ENCODE data around the gene ZNF205.

DNA sequence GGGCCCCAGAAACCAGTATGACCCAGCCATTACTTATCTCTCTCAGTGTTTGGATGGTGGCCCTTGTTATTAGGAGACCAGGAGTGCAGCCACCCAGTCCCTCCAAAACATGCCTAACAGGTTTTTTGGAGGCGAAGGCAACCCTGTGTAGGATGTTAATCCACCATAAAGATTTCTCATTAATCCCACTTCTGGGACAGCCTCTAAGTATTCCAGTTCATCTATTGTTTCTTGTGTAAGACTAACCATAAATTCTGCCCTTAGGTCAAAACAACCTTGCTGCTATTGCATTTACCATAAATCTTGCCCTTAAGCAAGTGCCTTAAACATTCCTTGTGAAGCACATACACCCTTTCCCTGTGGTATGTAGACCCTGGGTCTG lies 54.1 kb downstream of the ZNF205 start:
- TF ChIP-seq ZNF19 (tag by site-specific recombination; IDR thresholded peaks at IDR 0.05; ENCODE audit: low read depth) (no peak), ZNF529 (tag by site-specific recombination; IDR thresholded peaks at IDR 0.05; ENCODE audit: insufficient replicate concordance) (no peak), ZNF76 (tag by site-specific recombination; IDR thresholded peaks at IDR 0.05; ENCODE audit: borderline replicate concordance, low read depth) (no peak), ZNF114 (tag by site-specific recombination; IDR thresholded peaks at IDR 0.05) (no peak)
- TF ChIP-seq, protein P1, sequence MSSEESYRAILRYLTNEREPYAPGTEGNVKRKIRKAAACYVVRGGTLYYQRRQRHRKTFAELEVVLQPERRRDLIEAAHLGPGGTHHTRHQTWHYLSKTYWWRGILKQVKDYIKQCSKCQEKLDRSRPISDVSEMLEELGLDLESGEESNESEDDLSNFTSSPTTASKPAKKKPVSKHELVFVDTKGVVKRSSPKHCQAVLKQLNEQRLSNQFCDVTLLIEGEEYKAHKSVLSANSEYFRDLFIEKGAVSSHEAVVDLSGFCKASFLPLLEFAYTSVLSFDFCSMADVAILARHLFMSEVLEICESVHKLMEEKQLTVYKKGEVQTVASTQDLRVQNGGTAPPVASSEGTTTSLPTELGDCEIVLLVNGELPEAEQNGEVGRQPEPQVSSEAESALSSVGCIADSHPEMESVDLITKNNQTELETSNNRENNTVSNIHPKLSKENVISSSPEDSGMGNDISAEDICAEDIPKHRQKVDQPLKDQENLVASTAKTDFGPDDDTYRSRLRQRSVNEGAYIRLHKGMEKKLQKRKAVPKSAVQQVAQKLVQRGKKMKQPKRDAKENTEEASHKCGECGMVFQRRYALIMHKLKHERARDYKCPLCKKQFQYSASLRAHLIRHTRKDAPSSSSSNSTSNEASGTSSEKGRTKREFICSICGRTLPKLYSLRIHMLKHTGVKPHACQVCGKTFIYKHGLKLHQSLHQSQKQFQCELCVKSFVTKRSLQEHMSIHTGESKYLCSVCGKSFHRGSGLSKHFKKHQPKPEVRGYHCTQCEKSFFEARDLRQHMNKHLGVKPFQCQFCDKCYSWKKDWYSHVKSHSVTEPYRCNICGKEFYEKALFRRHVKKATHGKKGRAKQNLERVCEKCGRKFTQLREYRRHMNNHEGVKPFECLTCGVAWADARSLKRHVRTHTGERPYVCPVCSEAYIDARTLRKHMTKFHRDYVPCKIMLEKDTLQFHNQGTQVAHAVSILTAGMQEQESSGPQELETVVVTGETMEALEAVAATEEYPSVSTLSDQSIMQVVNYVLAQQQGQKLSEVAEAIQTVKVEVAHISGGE (tag by site-specific recombination; conservative IDR thresholded peaks at IDR 0.05; ENCODE audit: low read depth), result no peak
- TF ChIP-seq, protein P2, sequence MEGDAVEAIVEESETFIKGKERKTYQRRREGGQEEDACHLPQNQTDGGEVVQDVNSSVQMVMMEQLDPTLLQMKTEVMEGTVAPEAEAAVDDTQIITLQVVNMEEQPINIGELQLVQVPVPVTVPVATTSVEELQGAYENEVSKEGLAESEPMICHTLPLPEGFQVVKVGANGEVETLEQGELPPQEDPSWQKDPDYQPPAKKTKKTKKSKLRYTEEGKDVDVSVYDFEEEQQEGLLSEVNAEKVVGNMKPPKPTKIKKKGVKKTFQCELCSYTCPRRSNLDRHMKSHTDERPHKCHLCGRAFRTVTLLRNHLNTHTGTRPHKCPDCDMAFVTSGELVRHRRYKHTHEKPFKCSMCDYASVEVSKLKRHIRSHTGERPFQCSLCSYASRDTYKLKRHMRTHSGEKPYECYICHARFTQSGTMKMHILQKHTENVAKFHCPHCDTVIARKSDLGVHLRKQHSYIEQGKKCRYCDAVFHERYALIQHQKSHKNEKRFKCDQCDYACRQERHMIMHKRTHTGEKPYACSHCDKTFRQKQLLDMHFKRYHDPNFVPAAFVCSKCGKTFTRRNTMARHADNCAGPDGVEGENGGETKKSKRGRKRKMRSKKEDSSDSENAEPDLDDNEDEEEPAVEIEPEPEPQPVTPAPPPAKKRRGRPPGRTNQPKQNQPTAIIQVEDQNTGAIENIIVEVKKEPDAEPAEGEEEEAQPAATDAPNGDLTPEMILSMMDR (tag by site-specific recombination; IDR thresholded peaks at IDR 0.05), result no peak
- TF ChIP-seq, protein P3, sequence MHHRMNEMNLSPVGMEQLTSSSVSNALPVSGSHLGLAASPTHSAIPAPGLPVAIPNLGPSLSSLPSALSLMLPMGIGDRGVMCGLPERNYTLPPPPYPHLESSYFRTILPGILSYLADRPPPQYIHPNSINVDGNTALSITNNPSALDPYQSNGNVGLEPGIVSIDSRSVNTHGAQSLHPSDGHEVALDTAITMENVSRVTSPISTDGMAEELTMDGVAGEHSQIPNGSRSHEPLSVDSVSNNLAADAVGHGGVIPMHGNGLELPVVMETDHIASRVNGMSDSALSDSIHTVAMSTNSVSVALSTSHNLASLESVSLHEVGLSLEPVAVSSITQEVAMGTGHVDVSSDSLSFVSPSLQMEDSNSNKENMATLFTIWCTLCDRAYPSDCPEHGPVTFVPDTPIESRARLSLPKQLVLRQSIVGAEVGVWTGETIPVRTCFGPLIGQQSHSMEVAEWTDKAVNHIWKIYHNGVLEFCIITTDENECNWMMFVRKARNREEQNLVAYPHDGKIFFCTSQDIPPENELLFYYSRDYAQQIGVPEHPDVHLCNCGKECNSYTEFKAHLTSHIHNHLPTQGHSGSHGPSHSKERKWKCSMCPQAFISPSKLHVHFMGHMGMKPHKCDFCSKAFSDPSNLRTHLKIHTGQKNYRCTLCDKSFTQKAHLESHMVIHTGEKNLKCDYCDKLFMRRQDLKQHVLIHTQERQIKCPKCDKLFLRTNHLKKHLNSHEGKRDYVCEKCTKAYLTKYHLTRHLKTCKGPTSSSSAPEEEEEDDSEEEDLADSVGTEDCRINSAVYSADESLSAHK (tag by site-specific recombination; IDR thresholded peaks at IDR 0.05), result no peak
